ENCODE results near the gene TMEM115.

Gene TMEM115

GRCh38 chr3:50381383-50381782 is 22.1 kb upstream of the TMEM115 start:
- H2AFZ ChIP-seq (ENCODE audit: low read depth, low read length): no peak overlapping the region
- H3K4me2 ChIP-seq (ENCODE audit: low read length): no peak overlapping the region
- no peaks in the 10 kb centered on the region for H4K20me1 ChIP-seq (ENCODE audit: insufficient read depth, low read length)
- H3K36me3 ChIP-seq (replicated peaks; ENCODE audit: low read depth, low read length): no peaks in the 10 kb centered on the region
- H3K9ac ChIP-seq (ENCODE audit: low read length): no peak overlapping the region
- no peaks in the 10 kb centered on the region for H3K4me1 ChIP-seq (ENCODE audit: low read length)
- no peak overlapping the region for H3K4me3 ChIP-seq (ENCODE audit: low read length)
- no peaks in the 10 kb centered on the region for H3K27me3 ChIP-seq (ENCODE audit: low read depth, low read length)
- no peak overlapping the region for H3K27ac ChIP-seq (ENCODE audit: low read length)
- no peaks in the 10 kb centered on the region for H3K9me3 ChIP-seq (ENCODE audit: insufficient read depth, low read length)
- TF ChIP-seq, protein P1, sequence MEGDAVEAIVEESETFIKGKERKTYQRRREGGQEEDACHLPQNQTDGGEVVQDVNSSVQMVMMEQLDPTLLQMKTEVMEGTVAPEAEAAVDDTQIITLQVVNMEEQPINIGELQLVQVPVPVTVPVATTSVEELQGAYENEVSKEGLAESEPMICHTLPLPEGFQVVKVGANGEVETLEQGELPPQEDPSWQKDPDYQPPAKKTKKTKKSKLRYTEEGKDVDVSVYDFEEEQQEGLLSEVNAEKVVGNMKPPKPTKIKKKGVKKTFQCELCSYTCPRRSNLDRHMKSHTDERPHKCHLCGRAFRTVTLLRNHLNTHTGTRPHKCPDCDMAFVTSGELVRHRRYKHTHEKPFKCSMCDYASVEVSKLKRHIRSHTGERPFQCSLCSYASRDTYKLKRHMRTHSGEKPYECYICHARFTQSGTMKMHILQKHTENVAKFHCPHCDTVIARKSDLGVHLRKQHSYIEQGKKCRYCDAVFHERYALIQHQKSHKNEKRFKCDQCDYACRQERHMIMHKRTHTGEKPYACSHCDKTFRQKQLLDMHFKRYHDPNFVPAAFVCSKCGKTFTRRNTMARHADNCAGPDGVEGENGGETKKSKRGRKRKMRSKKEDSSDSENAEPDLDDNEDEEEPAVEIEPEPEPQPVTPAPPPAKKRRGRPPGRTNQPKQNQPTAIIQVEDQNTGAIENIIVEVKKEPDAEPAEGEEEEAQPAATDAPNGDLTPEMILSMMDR (IDR thresholded peaks at IDR 0.05; ENCODE audit: low read depth, low read length): no peak
- TF ChIP-seq EZH2phosphoT487 (IDR thresholded peaks at IDR 0.05; ENCODE audit: low read depth): no peak
- no peaks in the 10 kb centered on the region for H3K79me2 ChIP-seq (ENCODE audit: low read length)

- Histone ChIP-seq H3K4me2 (ENCODE audit: low read length) (no peak overlapping the region), H4K20me1 (ENCODE audit: insufficient read depth, low read length) (no peaks in the 10 kb centered on the region), H3K36me3 (replicated peaks; ENCODE audit: low read depth, low read length) (no peaks in the 10 kb centered on the region), H3K9ac (ENCODE audit: low read length) (no peak overlapping the region), H3K79me2 (ENCODE audit: low read length) (no peaks in the 10 kb centered on the region), H3K27me3 (ENCODE audit: low read depth, low read length) (no peaks in the 10 kb centered on the region), H2AFZ (ENCODE audit: low read depth, low read length) (no peak overlapping the region), H3K9me3 (ENCODE audit: insufficient read depth, low read length) (no peaks in the 10 kb centered on the region), H3K4me1 (ENCODE audit: low read length) (no peaks in the 10 kb centered on the region), H3K27ac (ENCODE audit: low read length) (no peak overlapping the region), H3K4me3 (ENCODE audit: low read length) (no peak overlapping the region)
- TF ChIP-seq, protein P1 (IDR thresholded peaks at IDR 0.05; ENCODE audit: low read depth, low read length): no peak
These were observed 21.2 kb upstream of the TMEM115 start for GRCh38 chr3:50380405-50381085.

DNA sequence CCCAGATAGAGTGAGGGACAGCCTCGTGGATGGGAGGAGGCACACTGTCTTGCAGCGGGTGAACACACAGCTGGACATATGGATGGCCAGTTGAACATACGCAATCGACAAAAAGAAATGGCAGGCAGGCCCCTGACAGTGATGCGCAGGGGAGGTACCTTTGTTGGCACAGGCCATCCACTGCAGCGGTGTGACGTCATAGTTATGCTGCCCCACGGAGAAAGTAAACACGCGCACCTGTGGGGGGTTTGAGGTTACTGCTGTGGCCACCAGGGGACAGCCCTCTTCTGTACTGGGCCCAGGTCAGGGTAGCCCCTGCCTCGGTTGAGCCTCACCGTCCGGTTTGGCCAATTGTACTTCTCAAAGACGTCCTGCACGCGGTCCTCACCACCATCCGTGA is 19.4 kb upstream of the TMEM115 start:
- TF ChIP-seq, protein P1 (IDR thresholded peaks at IDR 0.05; ENCODE audit: low read depth, low read length): no peak
- TF ChIP-seq EZH2phosphoT487 (IDR thresholded peaks at IDR 0.05; ENCODE audit: low read depth): no peak
- peaks cover 2% of the 10 kb centered on the region; the same call in 1 of the 2 replicates for H3K4me1 ChIP-seq (ENCODE audit: low read length)
- H4K20me1 ChIP-seq (ENCODE audit: insufficient read depth, low read length): no peaks in the 10 kb centered on the region
- H3K27ac ChIP-seq (ENCODE audit: low read length): no peak overlapping the region
- no peaks in the 10 kb centered on the region for H3K36me3 ChIP-seq (replicated peaks; ENCODE audit: low read depth, low read length)
- no peak overlapping the region for H2AFZ ChIP-seq (ENCODE audit: low read depth, low read length)
- no peak overlapping the region for H3K9ac ChIP-seq (ENCODE audit: low read length)
- no peaks in the 10 kb centered on the region for H3K27me3 ChIP-seq (ENCODE audit: low read depth, low read length)
- H3K4me3 ChIP-seq (ENCODE audit: low read length): no peak overlapping the region
- no peaks in the 10 kb centered on the region for H3K79me2 ChIP-seq (ENCODE audit: low read length)
- H3K9me3 ChIP-seq (ENCODE audit: insufficient read depth, low read length): no peaks in the 10 kb centered on the region
- no peak overlapping the region for H3K4me2 ChIP-seq (ENCODE audit: low read length)

DNA sequence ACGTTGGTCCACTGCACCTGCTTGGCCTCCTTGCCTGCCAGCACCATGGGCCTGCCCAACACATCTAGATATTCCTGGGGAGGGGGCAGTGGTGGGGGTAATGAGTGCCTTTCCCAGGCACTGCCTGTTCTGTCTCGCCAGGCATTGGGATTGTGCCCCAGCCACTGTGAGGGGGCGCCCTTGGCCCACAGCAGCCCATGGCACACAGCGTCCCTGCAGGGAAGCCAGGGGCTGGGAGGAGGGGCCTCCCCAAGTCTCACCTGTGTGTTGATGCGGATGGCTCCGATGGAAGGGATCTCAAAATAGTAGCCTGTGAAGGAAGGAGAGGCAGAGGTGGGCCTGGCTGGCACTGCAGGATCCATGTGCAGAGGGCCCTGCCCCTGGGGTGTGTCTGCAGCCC is 18.7 kb upstream of the TMEM115 start:
- no peaks in the 10 kb centered on the region for H4K20me1 ChIP-seq (ENCODE audit: insufficient read depth, low read length)
- no peaks in the 10 kb centered on the region for H3K27me3 ChIP-seq (ENCODE audit: low read depth, low read length)
- H2AFZ ChIP-seq (ENCODE audit: low read depth, low read length): no peak overlapping the region
- no peak overlapping the region for H3K4me3 ChIP-seq (ENCODE audit: low read length)
- no peak for TF ChIP-seq EZH2phosphoT487 (IDR thresholded peaks at IDR 0.05; ENCODE audit: low read depth)
- TF ChIP-seq, protein P1 (IDR thresholded peaks at IDR 0.05; ENCODE audit: low read depth, low read length): 0 out of 2 replicates have a peak, but pooled peaks have one; percentile 12
- peaks cover 2% of the 10 kb centered on the region; the same call in 1 of the 2 replicates for H3K4me1 ChIP-seq (ENCODE audit: low read length)
- H3K4me2 ChIP-seq (ENCODE audit: low read length): no peak overlapping the region
- no peaks in the 10 kb centered on the region for H3K9me3 ChIP-seq (ENCODE audit: insufficient read depth, low read length)
- no peaks in the 10 kb centered on the region for H3K79me2 ChIP-seq (ENCODE audit: low read length)
- no peak overlapping the region for H3K27ac ChIP-seq (ENCODE audit: low read length)
- H3K36me3 ChIP-seq (replicated peaks; ENCODE audit: low read depth, low read length): no peaks in the 10 kb centered on the region
- H3K9ac ChIP-seq (ENCODE audit: low read length): no peak overlapping the region
